Astrocyte of the cerebellum (primary cell): ENCODE results near the gene OTOP3.

Experiments used
- DNase-seq: peaks from one replicate; pipeline ENCODE4 v3.0.0-alpha.2; 2011; ENCODE audit warnings: low read depth
- H3K4me3 ChIP-seq: 2 replicates; pipeline ENCODE4 v1.5.1; 2011; ENCODE audit warnings: mild to moderate bottlenecking, low read depth, low read length, moderate library complexity
- CTCF ChIP-seq: IDR thresholded peaks from 2 replicates; pipeline ENCODE4 v1.5.1; 2012; ENCODE audit warnings: low read length, low read depth, moderate library complexity, mild to moderate bottlenecking; ENCODE audit errors: missing control alignments
- in situ Hi-C: cut with HindIII; loops from 2 replicates; pipeline ENCODE4 v1.10.0; 2017; ENCODE audit warnings: low sequenced_read_pairs

The OTOP3 gene

DNA sequence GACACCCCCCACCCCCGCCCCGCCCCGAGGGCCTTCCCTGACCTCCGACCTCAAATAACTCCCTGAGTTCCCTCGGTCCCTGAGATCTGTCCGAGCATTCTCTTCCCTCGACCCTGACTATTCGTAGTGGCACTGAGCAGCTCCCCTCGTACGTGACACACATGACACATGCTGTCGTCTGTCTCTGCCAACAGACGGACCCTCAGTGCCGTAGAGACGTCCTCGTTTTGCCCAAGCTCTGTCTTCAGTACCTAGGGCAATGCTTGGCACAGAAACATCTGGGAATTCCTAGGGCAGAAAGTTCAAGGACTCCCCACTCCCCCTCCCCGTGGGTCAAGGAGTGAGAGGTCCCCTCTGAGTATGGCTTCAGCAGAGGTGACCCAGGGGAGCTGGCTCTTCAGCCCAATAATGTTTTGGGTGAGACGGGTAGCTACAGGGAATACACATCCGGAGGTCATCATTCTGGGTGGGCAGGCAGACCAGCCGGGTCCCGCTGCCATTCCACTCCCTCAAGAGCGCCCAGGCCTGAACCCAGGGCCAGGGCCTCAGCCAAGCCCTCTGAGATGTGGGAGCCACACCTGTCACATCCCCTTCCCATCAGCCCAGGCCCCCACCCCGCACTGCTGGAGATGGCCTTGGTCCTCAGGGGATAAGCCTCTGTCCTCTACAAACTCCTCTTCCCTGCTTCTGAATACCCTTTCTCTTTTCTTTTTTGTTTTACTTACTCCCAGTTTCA lies 41.6 kb upstream of the OTOP3 start:
- H3K4me3 ChIP-seq: no peak overlapping the region
- TF ChIP-seq CTCF: no peak
- in situ Hi-C loops: no loop called here
- DNase-seq: no peak

DNA sequence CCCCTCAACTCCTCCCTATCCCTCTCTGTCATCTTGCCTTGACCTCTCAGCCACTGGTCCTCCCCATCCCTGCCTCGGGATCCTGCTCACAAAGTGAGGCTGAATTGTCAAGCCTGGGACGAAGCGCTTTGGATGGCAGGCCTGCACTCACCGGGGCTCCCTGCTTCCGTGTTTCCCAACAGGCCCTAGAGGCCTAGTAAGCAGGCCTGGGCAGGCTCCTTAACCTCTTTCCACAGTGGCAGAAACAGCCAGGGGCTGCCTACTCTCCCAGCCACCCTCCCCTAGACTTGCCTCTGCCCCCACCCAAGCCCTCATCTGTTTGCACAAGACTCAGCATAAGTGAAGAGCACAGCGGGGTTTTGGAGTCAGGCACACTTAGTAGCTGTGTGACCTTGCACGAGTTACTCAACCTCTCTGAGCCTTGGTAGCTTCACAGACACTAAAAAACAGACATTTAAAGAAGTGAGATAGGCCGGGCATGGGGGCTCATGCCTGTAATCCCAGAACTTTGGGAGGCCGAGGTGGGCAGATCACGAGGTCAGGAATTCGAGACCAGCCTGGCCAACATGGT lies 37.2 kb upstream of the OTOP3 start:
- in situ Hi-C loops: no loop called here
- no peak for TF ChIP-seq CTCF
- H3K4me3 ChIP-seq: no peak overlapping the region
- no peak for DNase-seq

- TF ChIP-seq CTCF: no peak
These were observed 35.5 kb upstream of the OTOP3 start for GRCh38 chr17:74900208-74900607.

GRCh38 chr17:74901353-74902135 lies 34.2 kb upstream of the OTOP3 start:
- no peak overlapping the region for H3K4me3 ChIP-seq
- no peak for TF ChIP-seq CTCF
- in situ Hi-C loops: no loop called here
- DNase-seq: no peak

More at GRCh38 chr17:74900208-74900607, 35.5 kb upstream of the OTOP3 start:
- DNase-seq: no peak
- no peak overlapping the region for H3K4me3 ChIP-seq
- in situ Hi-C loops: no loop called here

DNA sequence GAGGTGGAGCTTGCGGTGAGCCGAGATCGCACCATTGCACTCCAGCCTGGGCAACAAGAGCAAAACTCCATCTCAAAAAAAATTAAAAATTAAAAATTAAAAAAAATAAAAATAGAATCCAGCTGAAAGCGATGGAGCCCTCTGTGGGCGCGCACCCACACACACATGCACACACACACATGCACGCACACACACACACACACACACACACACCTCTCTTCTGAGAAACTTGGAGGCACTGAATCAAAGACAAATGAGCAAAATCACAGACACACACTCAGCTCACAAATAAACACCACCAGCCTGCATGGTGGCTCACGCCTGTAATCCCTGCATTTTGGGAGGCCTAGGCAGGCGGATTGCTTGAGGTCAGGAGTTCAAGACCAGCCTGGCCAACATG lies 32.7 kb upstream of the OTOP3 start:
- H3K4me3 ChIP-seq: no peak overlapping the region
- DNase-seq: no peak
- TF ChIP-seq CTCF: no peak
- in situ Hi-C loops: no loop called here

DNA sequence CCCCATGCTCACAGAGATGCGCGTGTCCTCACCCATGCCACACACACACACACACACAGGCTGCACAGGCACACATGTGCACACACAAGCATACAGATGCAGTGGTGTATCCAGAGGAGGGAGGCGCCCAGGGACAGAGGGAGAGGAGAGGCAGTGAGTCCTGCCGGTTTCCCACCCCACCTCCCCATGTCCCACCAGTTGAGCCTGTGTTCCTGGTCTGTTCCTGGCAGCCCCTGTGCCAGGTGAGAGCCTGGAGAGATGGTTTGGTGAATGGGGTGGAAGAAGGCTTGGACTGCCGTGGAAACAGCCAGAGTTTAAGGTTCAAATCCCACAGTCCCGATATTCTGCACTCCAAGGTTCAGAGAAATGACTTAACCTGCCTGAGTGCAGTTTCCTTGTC lies 32.0 kb upstream of the OTOP3 start:
- no peak for TF ChIP-seq CTCF
- in situ Hi-C loops: no loop called here
- no peak for DNase-seq
- H3K4me3 ChIP-seq: no peak overlapping the region
